Measurements from ENCODE around the gene IGFBP6.

Gene IGFBP6, protein sequence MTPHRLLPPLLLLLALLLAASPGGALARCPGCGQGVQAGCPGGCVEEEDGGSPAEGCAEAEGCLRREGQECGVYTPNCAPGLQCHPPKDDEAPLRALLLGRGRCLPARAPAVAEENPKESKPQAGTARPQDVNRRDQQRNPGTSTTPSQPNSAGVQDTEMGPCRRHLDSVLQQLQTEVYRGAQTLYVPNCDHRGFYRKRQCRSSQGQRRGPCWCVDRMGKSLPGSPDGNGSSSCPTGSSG

DNA sequence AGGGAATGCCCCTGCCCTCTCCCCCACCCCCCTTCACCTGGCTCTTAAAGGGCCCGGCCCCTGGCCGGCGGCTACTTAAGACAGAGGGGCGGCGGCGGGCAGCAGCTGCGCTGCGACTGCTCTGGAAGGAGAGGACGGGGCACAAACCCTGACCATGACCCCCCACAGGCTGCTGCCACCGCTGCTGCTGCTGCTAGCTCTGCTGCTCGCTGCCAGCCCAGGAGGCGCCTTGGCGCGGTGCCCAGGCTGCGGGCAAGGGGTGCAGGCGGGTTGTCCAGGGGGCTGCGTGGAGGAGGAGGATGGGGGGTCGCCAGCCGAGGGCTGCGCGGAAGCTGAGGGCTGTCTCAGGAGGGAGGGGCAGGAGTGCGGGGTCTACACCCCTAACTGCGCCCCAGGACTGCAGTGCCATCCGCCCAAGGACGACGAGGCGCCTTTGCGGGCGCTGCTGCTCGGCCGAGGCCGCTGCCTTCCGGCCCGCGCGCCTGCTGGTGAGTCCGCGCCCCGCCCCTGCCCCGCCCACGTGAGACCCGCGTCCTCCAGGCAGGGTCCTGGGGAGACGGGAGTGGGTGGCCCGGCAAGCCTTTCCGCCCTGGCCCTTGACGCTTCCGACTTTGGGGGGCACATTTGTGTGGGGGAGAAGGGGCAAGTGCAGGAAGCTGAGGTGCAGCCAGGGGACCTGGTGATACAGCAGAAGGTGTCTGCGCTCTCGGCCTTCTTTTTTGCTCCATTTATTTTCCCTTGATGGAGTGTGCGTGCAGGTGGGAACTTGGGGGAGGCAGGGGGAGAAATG, at the start of gene IGFBP6:
TSS of gene IGFBP6 (plus strand) at position 104 of the 790 bp plus-strand sequence. CDS start at position 155, 51 bp downstream.
- peak in 1 of 2 donors; percentile 34 for DNase-seq (ENCODE audit: low read depth in 2 of 2)

DNA sequence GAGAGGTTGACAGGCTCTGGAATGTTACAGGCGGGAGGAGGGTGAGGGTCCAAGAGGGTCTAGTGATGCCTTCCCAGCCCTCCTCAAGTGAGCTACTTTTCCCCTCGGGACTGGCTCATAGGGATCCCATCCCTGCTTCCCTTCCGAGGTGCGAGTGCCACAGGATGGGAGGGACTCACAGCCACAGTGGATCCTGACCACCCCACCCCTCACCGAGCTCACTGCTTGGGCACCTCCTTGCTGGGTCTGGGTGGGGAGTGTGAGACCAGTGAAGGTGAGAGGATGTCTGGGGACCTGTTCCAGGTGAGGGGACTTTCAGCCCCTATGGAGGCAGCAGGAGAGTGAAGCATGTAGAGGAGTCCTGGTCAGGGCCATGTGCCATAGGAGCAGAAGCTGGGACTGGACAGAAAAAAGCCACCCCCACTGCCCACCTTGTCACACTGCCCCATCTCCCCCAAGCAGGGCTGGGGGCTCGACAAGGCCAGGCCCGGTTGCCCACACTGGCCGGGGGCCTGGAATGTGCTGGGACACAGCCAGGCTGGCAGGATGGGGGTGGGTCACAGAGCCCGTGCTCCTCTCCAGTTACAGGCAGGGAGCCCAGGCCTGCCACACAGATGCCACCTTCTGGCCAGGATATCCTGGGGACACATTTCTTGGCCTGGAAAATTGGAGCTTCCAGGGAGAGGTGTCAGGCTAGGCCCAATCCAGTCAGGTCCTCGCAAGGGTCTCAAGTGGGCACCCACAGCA, 49.3 kb upstream of the IGFBP6 start:
- DNase-seq (ENCODE audit: low read depth in 2 of 2): no peak

DNA sequence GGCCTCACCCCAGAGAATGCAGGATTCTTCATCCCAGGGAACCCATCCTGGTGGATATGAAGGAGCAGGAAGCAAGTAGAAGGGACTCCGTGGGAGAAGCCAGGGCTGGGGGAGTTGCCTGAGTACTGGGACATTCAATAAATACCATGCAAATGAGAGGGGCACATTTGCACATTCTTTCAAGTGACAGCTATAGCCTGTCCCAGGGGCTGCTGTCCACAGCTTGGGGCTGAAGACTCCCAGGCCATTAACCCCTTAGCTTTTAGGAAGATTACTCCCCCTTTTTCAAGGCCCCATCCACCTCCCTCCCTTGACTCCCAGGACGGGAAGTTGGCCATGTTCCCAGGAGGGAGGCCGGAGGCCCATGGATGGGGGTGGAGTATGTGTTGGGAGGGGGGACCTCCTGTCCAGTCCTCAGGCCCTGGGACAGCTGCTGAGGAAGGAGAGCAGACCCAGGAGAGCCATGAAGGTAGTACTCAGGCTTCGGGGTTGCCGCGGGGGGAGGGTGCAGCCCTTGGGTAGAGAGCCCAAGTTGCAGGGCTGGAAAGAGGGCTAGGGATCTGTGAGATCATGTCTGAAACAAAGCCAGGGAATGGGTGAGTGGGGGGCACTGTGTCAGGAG, 48.6 kb upstream of the IGFBP6 start:
- DNase-seq (ENCODE audit: low read depth in 2 of 2): no peak

DNA sequence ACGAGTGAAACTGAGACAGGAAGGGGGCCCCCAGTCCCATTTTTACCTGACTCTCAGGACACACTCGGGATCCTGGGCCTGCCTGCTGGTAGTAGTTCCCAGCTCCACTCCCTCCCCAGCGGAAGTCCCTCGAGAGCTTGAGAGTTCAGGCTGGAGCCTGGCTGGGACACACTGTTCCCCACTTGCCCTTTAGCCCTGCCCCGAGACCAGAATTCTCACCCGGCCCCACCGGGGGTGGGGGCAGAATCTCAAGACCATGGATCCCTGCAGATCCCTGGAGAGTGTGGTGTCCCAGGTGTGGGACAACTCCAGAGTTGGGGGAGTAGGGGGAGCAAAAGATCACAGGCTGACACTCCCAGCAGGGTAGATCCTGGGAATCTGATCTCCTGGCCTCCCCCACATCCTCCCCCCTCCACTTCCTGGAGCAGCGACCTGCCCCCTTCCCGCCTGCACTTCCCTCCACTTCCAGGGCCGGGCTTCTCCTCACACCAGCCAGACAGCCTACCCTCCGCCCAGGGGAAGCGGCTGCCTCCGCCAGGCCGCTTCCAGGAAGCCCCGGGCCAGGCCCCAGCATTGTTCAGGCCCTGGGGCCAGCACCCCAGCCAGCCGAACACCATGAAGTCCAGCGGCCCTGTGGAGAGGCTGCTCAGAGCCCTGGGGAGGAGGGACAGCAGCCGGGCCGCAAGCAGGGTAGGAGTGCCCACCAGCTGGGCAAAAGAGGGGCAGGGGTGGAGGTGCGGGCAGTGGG, 47.7 kb upstream of the IGFBP6 start, which contains the start of gene TNS2:
TSS of gene TNS2 (plus strand) at position 495 of the 748 bp plus-strand sequence. CDS start at position 616, 121 bp downstream.
- DNase-seq (ENCODE audit: low read depth in 2 of 2): no peak

DNA sequence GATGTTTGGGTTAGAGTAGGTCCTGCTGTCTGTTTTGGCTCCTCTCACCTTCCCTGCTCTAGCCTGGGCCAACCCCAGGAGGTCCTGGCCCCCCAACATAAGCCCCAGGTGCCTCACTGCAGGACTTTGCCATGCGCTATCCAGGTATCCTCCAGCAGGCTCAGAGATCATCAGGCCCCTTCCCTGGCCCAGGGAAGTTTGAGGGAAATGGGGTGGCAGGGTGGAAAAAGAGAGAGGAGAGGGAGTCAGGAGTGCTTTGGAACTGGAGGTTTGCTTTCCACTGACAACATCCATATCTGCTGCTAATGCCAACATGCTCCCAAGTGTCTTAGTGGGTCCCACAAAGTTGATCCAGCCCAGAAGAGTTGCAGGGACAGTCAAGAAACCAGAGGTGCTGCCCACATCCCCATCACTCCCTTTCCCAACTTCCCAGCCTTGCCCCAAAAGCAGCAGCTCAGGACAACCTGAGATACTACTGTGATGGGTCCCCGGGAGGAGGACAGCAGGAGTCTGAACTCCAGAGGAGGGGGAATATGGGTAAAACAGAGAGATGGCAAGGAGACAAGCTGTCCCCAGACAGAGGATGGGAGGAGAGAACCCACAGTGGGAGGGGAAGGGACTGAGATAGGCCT, 46.9 kb upstream of the IGFBP6 start:
- no peak for DNase-seq (ENCODE audit: low read depth in 2 of 2)

DNA sequence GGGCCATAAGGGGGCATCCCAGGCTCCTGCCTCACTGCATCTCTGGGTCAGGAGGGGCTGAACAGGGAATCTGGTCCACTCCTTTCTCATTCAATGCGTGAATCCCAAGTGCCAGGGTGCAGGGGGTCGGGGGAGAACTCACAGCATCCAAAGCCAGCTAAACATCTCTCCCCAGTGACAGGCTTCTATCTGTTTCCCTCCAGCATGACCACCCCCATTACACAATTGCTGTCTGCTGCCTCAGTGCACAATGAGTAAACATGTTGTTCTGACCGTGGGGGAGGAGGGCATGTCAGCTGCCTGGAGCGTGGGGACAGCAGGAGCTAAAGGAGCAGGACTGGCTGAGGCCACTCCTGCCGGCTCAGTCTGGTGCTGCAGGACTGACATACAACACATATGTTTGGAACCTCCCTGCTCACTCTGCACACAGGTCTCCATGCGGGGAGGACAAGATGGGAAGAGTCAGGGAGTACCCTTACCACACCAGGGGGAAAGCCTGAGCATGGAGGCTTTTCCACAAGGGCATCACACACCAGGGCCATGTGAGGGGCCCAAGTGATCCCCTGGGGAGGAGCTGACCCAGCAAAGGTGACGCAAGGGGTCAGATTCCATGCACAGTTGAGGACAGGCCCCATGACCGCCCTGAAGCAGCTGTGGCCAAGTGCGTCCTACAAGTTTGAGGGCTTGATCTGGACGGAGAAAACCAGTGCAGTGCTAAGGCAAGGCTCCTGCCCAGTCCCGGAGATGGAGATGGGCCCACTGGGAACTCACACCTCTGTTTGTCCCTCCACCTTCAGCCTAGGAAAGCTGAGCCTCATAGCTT, 46.2 kb upstream of the IGFBP6 start:
- no peak for DNase-seq (ENCODE audit: low read depth in 2 of 2)

DNA sequence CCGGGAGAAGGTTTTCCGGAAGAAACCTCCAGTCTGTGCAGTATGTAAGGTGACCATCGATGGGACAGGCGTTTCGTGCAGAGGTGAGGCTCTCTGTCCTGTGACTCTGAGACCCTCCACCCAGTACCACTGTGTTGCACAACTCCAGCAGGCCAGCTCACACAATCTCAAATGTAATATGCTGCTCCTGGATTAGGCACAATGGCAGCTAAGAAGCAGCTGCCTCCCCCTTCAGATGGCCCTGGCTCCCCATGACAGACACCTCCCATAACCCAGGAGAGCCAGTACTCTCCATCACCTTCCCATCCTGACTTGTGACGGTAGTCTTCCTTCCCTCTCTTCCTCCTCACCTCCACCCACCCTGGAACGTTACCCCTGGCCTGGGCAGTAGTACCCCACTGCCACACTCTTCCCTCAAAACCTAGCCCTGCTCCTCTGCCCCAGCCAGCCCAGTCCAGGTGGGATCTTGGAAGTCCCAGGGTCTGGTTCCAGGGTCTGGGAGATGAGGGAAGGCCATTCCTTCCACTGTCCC, 45.5 kb upstream of the IGFBP6 start:
- DNase-seq (ENCODE audit: low read depth in 2 of 2): no peak

DNA sequence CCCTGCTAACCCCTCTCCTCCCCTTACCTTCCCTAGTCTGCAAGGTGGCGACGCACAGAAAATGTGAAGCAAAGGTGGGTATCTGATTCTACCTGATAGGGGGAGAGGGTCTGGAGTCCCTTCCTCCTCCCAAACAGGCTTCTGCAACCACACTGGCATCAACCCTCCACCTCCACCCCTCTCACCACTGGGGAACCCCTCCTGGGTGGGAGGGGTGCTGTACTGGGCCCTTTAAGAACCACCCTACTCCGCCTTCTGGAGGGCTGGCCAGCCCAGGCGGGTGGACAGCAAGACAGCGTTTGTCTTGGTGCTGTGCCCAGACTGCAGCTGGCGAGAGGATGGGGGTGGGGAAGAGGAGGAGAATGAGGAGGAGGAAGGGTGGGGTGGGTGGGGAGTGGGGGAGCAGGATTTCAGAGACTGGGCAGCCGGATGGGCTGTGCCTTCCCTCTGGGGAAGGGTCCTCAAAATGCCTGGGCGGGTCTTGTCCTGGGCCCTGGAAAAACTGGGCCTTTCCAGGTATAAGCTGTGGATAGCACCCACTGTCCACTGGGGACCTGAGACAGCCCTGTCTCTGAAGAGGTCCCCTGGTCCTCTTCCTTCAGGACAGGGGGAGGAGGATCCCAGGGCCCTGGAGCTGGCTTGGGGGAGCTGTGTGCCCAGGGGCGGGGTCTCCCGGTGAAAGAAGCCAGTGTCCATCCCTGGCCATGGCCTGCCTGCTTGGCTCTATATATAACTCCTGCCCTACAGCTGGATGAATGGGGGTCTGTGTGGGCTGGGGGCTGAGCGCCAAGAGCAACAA, 44.8 kb upstream of the IGFBP6 start:
- DNase-seq (ENCODE audit: low read depth in 2 of 2): no peak

DNA sequence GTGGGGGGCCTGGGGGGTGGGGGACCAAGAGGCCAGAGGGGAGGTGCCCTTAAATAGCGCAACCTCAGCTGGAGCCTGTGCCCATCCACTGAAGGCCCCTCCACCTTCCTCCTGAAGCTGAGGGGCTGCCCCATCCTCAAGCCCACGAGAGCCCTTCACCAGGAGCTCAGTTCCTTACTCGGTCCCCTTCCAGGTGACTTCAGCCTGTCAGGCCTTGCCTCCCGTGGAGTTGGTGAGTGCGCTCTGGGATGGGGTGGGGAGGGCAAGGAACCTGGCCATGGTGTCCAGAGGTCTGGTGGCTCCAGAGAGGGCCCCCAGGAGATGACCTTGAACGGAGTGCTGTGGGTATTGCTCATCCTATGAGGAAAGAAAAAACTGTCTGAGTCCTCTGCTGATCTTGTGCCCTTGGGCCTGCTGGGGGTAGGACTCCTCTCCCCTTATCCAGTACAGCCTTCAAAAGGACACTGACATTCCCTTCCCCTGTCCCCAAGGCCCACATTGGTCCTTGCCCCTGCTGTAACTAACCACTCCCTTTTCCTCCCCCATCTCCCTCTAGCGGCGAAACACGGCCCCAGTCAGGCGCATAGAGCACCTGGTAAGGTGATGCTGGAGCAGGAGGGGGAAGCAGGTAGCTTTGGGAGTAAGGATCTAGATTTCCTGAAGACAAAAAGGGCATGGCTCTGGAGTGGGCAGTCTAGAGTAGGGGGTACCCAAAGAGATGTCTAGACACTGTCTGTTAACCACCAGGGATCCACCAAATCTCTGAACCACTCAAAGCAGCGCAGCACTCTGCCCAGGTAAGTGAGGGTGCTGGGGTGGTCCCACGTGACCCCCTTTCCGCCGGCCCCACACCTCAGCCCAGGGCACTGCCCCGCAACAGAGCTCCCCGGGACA, 44.0 kb upstream of the IGFBP6 start:
- DNase-seq (ENCODE audit: low read depth in 2 of 2): peak in 1 of 2 donors; percentile 21

DNA sequence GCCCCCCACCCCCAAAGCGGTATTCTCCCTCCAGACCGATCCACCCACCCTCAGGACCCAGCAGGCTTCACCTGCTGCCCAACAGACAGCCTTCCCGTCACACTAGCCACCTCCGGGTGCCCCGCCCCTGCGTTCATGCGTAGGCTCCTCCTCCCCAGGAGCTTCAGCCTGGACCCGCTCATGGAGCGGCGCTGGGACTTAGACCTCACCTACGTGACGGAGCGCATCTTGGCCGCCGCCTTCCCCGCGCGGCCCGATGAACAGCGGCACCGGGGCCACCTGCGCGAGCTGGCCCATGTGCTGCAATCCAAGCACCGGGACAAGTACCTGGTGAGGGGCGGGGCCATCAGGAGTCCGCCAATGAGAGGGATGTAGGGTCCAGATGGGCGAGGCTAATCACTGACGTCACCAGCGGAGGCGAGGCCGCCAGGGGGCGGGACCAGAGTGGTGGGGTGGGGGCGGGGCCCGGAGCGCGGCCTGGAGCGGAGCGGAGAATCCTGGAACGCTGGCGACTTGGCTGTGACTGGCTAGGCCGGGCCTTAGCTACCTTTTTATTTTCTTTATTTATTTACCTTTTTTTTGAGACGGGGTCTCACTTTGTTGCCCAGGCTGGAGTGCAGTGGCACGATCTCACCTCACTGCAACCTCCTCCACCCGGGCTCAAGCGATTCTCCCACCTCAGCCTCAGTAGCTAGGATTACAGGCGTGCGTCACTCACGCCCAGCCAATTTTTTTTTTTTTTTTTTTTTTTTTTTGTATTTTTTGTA, 43.2 kb upstream of the IGFBP6 start:
- peak; percentile 78 to 88 for DNase-seq (ENCODE audit: low read depth in 2 of 2)

DNA sequence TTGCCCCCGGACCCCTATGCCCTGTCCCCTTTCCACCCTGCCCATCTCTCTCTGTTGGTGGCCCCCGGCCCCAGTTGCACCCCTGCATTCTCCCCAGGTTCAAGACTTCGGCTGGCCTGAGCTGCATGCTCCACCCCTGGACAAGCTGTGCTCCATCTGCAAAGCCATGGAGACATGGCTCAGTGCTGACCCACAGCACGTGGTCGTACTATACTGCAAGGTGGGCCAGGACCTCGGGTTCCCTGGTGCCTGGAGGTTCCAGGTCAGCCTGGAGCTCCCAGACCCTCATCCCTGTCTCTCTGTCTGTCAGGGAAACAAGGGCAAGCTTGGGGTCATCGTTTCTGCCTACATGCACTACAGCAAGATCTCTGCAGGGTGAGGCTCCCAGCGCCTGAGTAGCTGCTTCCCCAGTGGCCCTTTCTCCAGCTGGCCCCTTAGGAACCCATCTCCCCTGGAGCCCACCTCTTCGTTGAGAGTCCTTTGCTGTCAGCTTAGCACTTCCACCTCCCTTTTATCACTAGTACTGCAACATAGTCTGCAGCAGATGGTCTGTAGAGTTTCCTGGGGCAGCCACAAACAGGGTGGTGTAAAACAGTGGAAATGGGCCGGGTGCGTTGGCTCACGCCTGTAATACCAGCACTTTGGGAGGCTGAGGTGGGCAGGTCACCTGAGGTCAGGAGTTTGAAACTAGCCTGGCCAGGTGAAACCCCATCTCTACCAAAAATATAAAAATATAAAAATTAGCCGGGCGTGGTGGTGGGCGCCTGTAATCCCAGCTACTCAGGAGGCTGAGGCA, 41.8 kb upstream of the IGFBP6 start:
- no peak for DNase-seq (ENCODE audit: low read depth in 2 of 2)

DNA sequence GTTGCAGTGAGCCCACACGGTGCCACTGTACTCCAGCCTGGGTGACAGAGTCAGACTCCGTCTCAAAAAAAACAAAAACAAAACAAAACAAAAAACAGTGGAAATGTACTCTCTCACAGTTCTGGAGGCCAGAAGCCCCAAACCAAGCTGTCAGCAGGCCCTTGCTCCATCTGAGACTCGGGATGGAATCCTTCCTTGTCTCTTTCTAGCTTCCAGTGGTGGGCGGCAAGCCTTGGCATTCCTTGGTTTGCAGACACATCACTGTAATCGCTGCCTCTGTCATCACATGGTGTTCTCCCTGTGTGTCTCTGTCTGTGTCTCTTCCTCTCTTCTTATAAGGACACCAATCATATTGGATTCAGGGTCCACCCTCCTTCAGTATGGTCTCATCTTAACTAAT, 41.2 kb upstream of the IGFBP6 start:
- DNase-seq (ENCODE audit: low read depth in 2 of 2): no peak

DNA sequence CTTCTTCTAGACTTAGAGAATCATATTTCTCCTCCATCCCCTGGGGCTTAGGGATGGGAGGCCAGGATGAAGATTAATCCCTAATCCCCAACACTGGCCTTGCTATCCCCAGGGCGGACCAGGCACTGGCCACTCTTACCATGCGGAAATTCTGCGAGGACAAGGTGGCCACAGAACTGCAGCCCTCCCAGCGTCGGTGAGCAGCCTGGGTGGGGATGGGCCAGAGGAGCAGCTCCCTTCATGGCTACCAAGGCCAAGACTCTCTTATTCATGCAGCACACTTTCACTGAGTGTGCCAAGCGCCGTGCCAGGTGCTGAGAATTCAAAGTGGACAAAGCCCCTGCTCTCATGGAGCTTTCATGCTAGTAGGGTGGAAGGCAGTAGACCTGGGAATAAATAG, 40.6 kb upstream of the IGFBP6 start:
- no peak for DNase-seq (ENCODE audit: low read depth in 2 of 2)

DNA sequence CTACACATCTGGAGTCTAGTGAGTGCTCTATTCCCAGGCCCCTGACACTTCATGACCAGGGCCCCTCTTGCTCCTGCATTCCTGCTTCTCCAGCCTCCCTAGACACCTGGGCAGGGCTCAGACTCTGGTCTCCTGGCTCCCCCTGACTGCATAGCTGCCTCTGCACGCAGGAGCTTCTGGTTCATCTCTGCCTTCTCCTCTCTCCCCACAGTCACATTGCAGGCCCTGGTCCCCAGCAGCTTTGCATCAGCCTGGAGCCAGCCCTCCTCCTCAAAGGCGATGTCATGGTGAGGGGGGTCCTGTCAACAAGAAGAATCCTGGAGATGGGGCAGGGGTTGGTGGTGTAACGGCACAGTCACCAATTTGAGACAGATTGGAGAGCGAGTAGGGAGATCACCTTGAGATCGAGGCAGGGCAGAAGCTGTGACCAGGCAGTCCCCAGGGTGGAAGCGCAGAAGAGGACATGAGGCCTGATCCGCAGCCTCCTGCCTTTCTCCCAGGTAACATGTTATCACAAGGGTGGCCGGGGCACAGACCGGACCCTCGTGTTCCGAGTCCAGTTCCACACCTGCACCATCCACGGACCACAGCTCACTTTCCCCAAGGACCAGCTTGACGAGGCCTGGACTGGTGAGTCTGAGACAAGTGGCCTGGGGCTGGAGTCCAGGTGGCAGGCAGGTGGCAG, 39.5 kb upstream of the IGFBP6 start:
- no peak for DNase-seq (ENCODE audit: low read depth in 2 of 2)

DNA sequence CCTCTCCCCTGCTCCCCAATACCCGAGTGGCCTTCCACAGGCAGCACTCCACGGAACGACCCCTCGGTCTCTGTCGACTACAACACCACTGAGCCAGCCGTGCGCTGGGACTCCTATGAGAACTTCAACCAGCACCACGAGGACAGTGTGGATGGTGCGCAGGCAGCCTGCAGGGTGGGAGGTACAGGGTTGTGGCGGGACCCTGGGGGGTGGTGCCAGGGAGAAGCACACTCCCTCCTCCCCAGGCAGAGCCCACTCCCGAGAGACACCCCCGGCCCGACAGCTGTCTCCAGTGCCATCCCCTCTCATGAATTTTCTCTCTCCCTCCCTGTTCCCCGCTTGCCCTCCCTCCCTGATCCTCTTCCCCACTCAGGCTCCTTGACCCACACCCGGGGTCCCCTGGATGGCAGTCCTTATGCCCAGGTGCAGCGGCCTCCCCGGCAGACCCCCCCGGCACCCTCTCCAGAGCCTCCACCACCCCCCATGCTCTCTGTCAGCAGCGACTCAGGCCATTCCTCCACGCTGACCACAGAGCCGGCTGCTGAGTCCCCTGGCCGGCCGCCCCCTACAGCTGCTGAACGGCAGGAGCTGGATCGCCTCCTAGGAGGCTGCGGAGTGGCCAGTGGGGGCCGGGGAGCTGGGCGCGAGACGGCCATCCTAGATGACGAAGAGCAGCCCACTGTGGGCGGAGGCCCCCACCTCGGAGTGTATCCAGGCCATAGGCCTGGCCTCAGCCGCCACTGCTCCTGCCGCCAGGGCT, 38.6 kb upstream of the IGFBP6 start:
- no peak for DNase-seq (ENCODE audit: low read depth in 2 of 2)

Data from stimulated activated CD8-positive, alpha-beta memory T cell treated with anti-CD3 and anti-CD28 coated beads, Interleukin-15, amount 100 ng/mL, for 4 hours (primary cell).